Endothelial cell of umbilical vein (primary cell): ENCODE data around the gene ACSF3. TPM values are rescaled to one million over a fixed set of nuclear protein-coding genes. Genes with fewer than 3 reads are reported as not detected.

ENCODE experiments used
- BruUV-seq: library from RNA; stranded (reverse); fragments of 400-500 nt; replicated peaks from 2 replicates; lab custom pipeline; 2021; lab: Mats Ljungman, UMichigan
- CTCF ChIA-PET: fragments of 300-600, 350-600 bp; sonication (Branson Sonifier 250); formaldehyde crosslinking; loops from one replicate; lab custom pipeline; 2021; ENCODE audit warnings: antibody characterized with exemption, inconsistent platforms; lab: Charles Lee
- POLR2A ChIA-PET: fragments of 300-600, 350-600 bp; sonication (Branson Sonifier 250); formaldehyde crosslinking; loops from one replicate; lab custom pipeline; 2021; ENCODE audit warnings: antibody characterized with exemption, inconsistent platforms; lab: Charles Lee
- DNase-seq: peaks from one replicate; pipeline ENCODE4 v3.0.0-alpha.2; 2011; ENCODE audit warnings: low read depth, low spot score
- FAIRE-seq: peaks from 2 replicates; lab custom pipeline; 2011; peaks lifted over from hg19 to GRCh38; lab: Jason Lieb, UNC
- H2AFZ ChIP-seq: 2 replicates; pipeline ENCODE4 v1.6.0; 2012; ENCODE audit warnings: low read depth, low read length, control low read depth, inconsistent platforms
- H3K27ac ChIP-seq: 2 replicates; pipeline ENCODE4 v1.5.1; 2011; ENCODE audit warnings: low read depth, mild to moderate bottlenecking, control low read depth, low read length, moderate library complexity; ENCODE audit not compliant: insufficient read depth
- H3K27me3 ChIP-seq, 2 experiments: 2 replicates each; pipeline versions ENCODE4 v1.6.0 to v1.6.1; 2011; ENCODE audit warnings: low read length in 2 of 2, mixed read lengths in 1 of 2; ENCODE audit not compliant: control insufficient read depth in 2 of 2, insufficient read depth in 2 of 2
- H3K36me3 ChIP-seq, 2 experiments: 2 replicates in 1 of 2; 3 replicates in 1 of 2; pipeline ENCODE4 v1.5.1; 2011; ENCODE audit warnings: low read length in 2 of 2, mild to moderate bottlenecking in 1 of 2, moderate library complexity in 1 of 2; ENCODE audit not compliant: control insufficient read depth in 2 of 2, insufficient read depth in 2 of 2; ENCODE audit errors: extremely low read depth in 1 of 2
- H3K4me1 ChIP-seq: 3 replicates; pipeline ENCODE4 v1.5.1; 2011; ENCODE audit warnings: mild to moderate bottlenecking, low read length; ENCODE audit not compliant: control insufficient read depth, insufficient read depth; ENCODE audit errors: extremely low read depth
- H3K4me2 ChIP-seq: 2 replicates; pipeline ENCODE4 v1.6.1; 2011; ENCODE audit warnings: low read length, control low read depth, mixed read lengths; ENCODE audit not compliant: insufficient read depth
- H3K4me3 ChIP-seq, 3 experiments: fragments of 200-600 bp in 1 of 3; sonication (generic), shearing (Covaris generic) in 1 of 3; replicated peaks in 1 of 3; 2 replicates each; pipeline ENCODE4 v1.5.1; 2011 to 2016; ENCODE audit warnings: control low read depth in 3 of 3, low read length in 3 of 3, mild to moderate bottlenecking in 2 of 3, inconsistent platforms in 1 of 3, low read depth in 1 of 3, moderate library complexity in 1 of 3; ENCODE audit not compliant: insufficient read depth in 1 of 3
- H3K79me2 ChIP-seq: 2 replicates; pipeline ENCODE4 v1.6.0; 2012; ENCODE audit warnings: low read length, inconsistent platforms; ENCODE audit not compliant: control insufficient read depth, insufficient read depth
- H3K9ac ChIP-seq: replicated peaks from 2 replicates; pipeline ENCODE3; 2011; ENCODE audit warnings: low read length, control low read depth; ENCODE audit not compliant: insufficient read depth; ENCODE audit errors: extremely low read depth
- H3K9me1 ChIP-seq: replicated peaks from 3 replicates; pipeline ENCODE4 v1.6.0; 2011; ENCODE audit warnings: mild to moderate bottlenecking, low read length; ENCODE audit not compliant: control insufficient read depth, insufficient read depth; ENCODE audit errors: extremely low read depth
- H3K9me3 ChIP-seq: replicated peaks from 2 replicates; pipeline ENCODE4 v1.5.1; 2012; ENCODE audit warnings: low read length, inconsistent platforms; ENCODE audit not compliant: control insufficient read depth, insufficient read depth
- H4K20me1 ChIP-seq: replicated peaks from 2 replicates; pipeline ENCODE3; 2011; ENCODE audit warnings: mild to moderate bottlenecking, low read length; ENCODE audit not compliant: control insufficient read depth, insufficient read depth; ENCODE audit errors: extremely low read depth
- CTCF ChIP-seq, 2 donors: IDR thresholded peaks; 1 replicate in 1 of 2; 2 replicates in 1 of 2; pipeline ENCODE4 v1.5.1; 2011; ENCODE audit warnings: low read length in 2 of 2, mild to moderate bottlenecking in 2 of 2, moderate library complexity in 2 of 2, control low read depth in 1 of 2, inconsistent platforms in 1 of 2, low read depth in 1 of 2; ENCODE audit not compliant: insufficient read depth in 1 of 2; ENCODE audit errors: extremely low read depth in 1 of 2
- EZH2 ChIP-seq: IDR thresholded peaks from 2 replicates; pipeline ENCODE4 v1.6.1; 2012; ENCODE audit warnings: borderline replicate concordance, low read depth, mild to moderate bottlenecking, moderate library complexity, low read length, inconsistent platforms; ENCODE audit not compliant: severe bottlenecking
- FOS ChIP-seq: IDR thresholded peaks from 2 replicates; pipeline ENCODE4 v1.6.1; 2011; ENCODE audit warnings: mild to moderate bottlenecking, low read length, moderate library complexity, borderline replicate concordance; ENCODE audit not compliant: insufficient read depth
- GATA2 ChIP-seq: IDR thresholded peaks from 2 replicates; pipeline ENCODE4 v1.7.0; 2011; ENCODE audit warnings: low read depth, mild to moderate bottlenecking, moderate library complexity, mixed read lengths, low read length; ENCODE audit not compliant: insufficient read length, insufficient read depth
- JUN ChIP-seq: IDR thresholded peaks from 2 replicates; pipeline ENCODE4 v1.6.1; 2011; ENCODE audit warnings: borderline replicate concordance, low read depth; ENCODE audit not compliant: insufficient read length, insufficient read depth
- MAX ChIP-seq: IDR thresholded peaks from 2 replicates; pipeline ENCODE4 v1.6.1; 2011; ENCODE audit not compliant: insufficient read depth, insufficient read length
- MYC ChIP-seq: IDR thresholded peaks from one replicate; pipeline ENCODE4 v1.6.1; 2011; ENCODE audit warnings: mild to moderate bottlenecking, low read depth, low read length
- POLR2A ChIP-seq: IDR thresholded peaks from 2 replicates; pipeline ENCODE4 v1.6.1; 2012; ENCODE audit warnings: low read depth, mild to moderate bottlenecking, control low read depth, low read length
- POLR2AphosphoS5 ChIP-seq: IDR thresholded peaks from 2 replicates; pipeline ENCODE4 v1.6.1; 2012; ENCODE audit warnings: low read depth, mild to moderate bottlenecking, control low read depth, low read length, moderate library complexity; ENCODE audit not compliant: insufficient read depth
- dilution Hi-C: fragments of 300-500 bp; cut with MboI; formaldehyde crosslinking; loops from one replicate; pipeline ENCODE4 v1.15.0; 2019; ENCODE audit warnings: low sequenced_read_pairs; ENCODE audit not compliant: extremely low pct_ligation_motif_present
- intact Hi-C: fragments of 100-400 bp; cut with micrococcal nuclease; formaldehyde crosslinking; loops from one replicate; pipeline ENCODE4 v1.10.0; 2022
- polyA plus RNA-seq, 4 experiments: library from polyadenylated mRNA; depleted of rRNA in 3 of 4; stranded (reverse) in 3 of 4; unstranded in 1 of 4; fragments of >200 nt; gene quantifications; 2 replicates each; pipeline versions ENCODE4 v1.2.1 to v1.2.3, GENCODE V29; 2011 to 2012; ENCODE audit warnings: missing spikeins in 1 of 4
- total RNA-seq: library from RNA; stranded (reverse); gene quantifications from 2 replicates; pipeline ENCODE4 v1.2.3, GENCODE V29; 2021

The ACSF3 gene
- total and polyA plus RNA-seq, 2 donors (not counting 3 experiments of a cell fraction or from before 2014, with no cell fraction given): 18.6 to 33.2 TPM

- ChIA-PET CTCF (no interaction called here), POLR2A (no interaction called here)
- FAIRE-seq (no peak), DNase-seq (no peak)
- Histone ChIP-seq H3K27ac (no peak overlapping the region), H3K9ac (no peak overlapping the region), H3K79me2 (no peaks in the 10 kb centered on the region), H4K20me1 (no peaks in the 10 kb centered on the region), H3K4me1 (no peaks in the 10 kb centered on the region), H3K27me3 (no peaks in the 10 kb centered on the region), H3K4me3 (no peak overlapping the region), H2AFZ (no peak overlapping the region), H3K4me2 (no peak overlapping the region), H3K36me3 (peaks cover 0 to 17% of the 10 kb centered on the region in 2 experiments), H3K9me3 (no peaks in the 10 kb centered on the region), H3K9me1 (no peaks in the 10 kb centered on the region)
- intact Hi-C loops: no loop called here
- dilution Hi-C loops: no loop called here
- BruUV-seq: no TSS peak
- no peak for TF ChIP-seq CTCF (IDR thresholded peaks at IDR 0.05; ENCODE audit: extremely low read depth in 1 of 2, insufficient read depth in 1 of 2, low read depth in 1 of 2, low read length in 2 of 2)
- no peak for TF ChIP-seq FOS
- TF ChIP-seq EZH2: no peak
- TF ChIP-seq JUN: no peak
- no peak for TF ChIP-seq POLR2A
- TF ChIP-seq GATA2: no peak
These were observed 26.6 kb downstream of the ACSF3 start for GRCh38 chr16:89120281-89120680.

GRCh38 chr16:89120921-89121351, 27.3 kb downstream of the ACSF3 start:
- no peaks in the 10 kb centered on the region for H3K9me1 ChIP-seq
- peaks cover 0 to 17% of the 10 kb centered on the region in 2 experiments for H3K36me3 ChIP-seq
- no peaks in the 10 kb centered on the region for H3K79me2 ChIP-seq
- no peak overlapping the region for H2AFZ ChIP-seq
- FAIRE-seq: no peak
- TF ChIP-seq JUN (no peak), CTCF (IDR thresholded peaks at IDR 0.05; ENCODE audit: extremely low read depth in 1 of 2, insufficient read depth in 1 of 2, low read depth in 1 of 2, low read length in 2 of 2) (no peak), MAX (no peak), EZH2 (no peak), FOS (no peak), MYC (no peak), GATA2 (no peak), POLR2AphosphoS5 (no peak), POLR2A (no peak)
- H3K4me3 ChIP-seq: no peak overlapping the region
- H3K27ac ChIP-seq: no peak overlapping the region
- ChIA-PET POLR2A (interaction anchor here (0.7 kb wide), 1 partner anchor 550 kb away, joined by 4 read pairs; no protein-coding TSS in a partner anchor), CTCF (no interaction called here)
- intact Hi-C loops: no loop called here
- dilution Hi-C loops: no loop called here
- no peaks in the 10 kb centered on the region for H3K27me3 ChIP-seq
- no peaks in the 10 kb centered on the region for H4K20me1 ChIP-seq
- H3K4me1 ChIP-seq: no peaks in the 10 kb centered on the region
- H3K4me2 ChIP-seq: no peak overlapping the region
- no peak overlapping the region for H3K9ac ChIP-seq
- no TSS peak for BruUV-seq
- DNase-seq: no peak
- H3K9me3 ChIP-seq: no peaks in the 10 kb centered on the region
